ENCODE data around the gene SV2C. TPM values are rescaled to one million over a fixed set of nuclear protein-coding genes. Genes with fewer than 3 reads are reported as not detected.
A peak's percentile ranks its signal among the peaks of the same experiment; 100 is the strongest.
"Not testable (repeated sequence)": the region's sequence is repeated elsewhere in the genome, so short reads cannot be mapped to it uniquely, and the experiment has no call there.

SV2C gene
- total RNA-seq, 1 donor from 2014 or later = 0.18 TPM

DNA sequence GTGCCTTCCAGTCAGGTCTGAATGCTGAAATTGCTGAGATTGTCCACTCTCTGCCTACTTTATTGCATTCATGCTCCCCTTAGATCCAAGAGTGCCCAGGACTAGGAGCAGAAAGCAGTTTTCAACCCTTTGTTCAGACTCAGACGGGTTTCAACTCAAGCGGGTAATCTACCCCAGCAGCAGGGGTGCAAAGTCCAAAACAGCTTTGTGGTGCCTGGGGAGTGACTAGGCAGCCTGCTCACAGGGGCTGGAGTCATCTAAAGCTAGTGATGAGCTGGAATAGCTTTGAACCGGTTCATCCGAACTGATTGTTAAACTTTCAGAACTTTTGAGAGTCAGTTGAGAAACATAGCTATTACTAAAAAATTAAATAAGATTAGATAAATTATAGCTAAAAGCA lies 248.9 kb downstream of the SV2C start:
- no peak for DNase-seq (ENCODE audit: low spot score in 2 of 2, unreplicated experiment in 2 of 2)
- peaks cover 2% of the 10 kb centered on the region for H3K36me3 Mint-ChIP-seq
- H3K4me1 Mint-ChIP-seq = peaks cover 45% of the 10 kb centered on the region
- no peaks in the 10 kb centered on the region for H3K27me3 Mint-ChIP-seq (ENCODE audit: low read depth)
- H3K9me3 Mint-ChIP-seq = no peaks in the 10 kb centered on the region
- TF ChIP-seq, protein P1, sequence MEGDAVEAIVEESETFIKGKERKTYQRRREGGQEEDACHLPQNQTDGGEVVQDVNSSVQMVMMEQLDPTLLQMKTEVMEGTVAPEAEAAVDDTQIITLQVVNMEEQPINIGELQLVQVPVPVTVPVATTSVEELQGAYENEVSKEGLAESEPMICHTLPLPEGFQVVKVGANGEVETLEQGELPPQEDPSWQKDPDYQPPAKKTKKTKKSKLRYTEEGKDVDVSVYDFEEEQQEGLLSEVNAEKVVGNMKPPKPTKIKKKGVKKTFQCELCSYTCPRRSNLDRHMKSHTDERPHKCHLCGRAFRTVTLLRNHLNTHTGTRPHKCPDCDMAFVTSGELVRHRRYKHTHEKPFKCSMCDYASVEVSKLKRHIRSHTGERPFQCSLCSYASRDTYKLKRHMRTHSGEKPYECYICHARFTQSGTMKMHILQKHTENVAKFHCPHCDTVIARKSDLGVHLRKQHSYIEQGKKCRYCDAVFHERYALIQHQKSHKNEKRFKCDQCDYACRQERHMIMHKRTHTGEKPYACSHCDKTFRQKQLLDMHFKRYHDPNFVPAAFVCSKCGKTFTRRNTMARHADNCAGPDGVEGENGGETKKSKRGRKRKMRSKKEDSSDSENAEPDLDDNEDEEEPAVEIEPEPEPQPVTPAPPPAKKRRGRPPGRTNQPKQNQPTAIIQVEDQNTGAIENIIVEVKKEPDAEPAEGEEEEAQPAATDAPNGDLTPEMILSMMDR (IDR thresholded peaks at IDR 0.05; ENCODE audit: unreplicated experiment) = no peak
- H3K27ac Mint-ChIP-seq = no peak overlapping the region
- no peak overlapping the region for H3K4me3 Mint-ChIP-seq

DNA sequence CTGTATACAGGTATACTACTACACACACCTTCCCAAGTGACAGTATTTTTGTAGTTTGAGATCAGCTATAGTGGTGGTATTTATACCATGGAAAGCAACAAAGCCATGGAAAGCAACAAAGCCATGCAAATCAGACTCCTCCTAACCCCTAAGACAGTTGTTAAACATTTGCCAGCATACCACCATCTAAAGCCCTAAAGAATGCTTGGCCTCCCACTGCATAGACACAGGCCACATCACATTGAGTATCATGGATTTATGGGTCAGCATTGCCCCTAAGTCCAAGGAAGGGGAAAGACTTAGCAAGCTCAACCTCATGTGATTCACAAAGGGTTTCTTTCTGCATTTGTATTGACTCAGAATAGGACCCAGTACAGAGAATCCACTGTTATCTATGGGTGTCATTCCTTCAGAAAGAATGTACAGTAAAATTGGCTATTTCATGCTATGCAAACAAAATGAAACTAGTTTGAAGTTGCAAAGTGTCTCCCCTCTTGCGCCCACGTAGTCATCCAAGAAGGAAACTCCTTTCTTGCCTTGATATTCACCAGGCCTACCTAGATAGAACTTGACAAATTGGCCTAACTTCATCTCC lies 249.5 kb downstream of the SV2C start:
- no peaks in the 10 kb centered on the region for H3K27me3 Mint-ChIP-seq (ENCODE audit: low read depth)
- DNase-seq (ENCODE audit: low spot score in 2 of 2, unreplicated experiment in 2 of 2) = no peak
- H3K36me3 Mint-ChIP-seq = peaks cover 2% of the 10 kb centered on the region
- H3K27ac Mint-ChIP-seq = peak overlapping the region; percentile 39
- H3K4me3 Mint-ChIP-seq = no peak overlapping the region
- peaks cover 45% of the 10 kb centered on the region for H3K4me1 Mint-ChIP-seq
- TF ChIP-seq, protein P1 (IDR thresholded peaks at IDR 0.05; ENCODE audit: unreplicated experiment) = no peak
- H3K9me3 Mint-ChIP-seq = no peaks in the 10 kb centered on the region

DNA sequence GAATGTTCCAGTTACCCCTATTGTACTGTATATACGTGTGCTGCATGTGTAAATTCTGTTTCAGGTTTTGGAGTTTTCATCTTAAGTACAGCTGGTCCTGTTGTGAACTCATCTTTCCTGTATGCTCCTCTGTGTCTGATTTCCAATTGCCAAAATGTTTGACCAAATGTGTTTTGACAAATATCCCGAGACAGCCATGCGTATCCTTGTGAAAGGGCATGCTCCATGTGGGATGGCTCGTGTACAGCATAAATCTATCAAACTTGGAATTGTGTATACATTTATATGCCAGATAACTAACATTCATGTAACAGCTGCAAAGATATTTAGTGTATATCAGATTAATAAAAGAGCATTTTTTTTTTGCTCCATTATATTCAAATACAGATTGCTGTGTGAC lies 250.4 kb downstream of the SV2C start:
- no peaks in the 10 kb centered on the region for H3K27me3 Mint-ChIP-seq (ENCODE audit: low read depth)
- no peak for DNase-seq (ENCODE audit: low spot score in 2 of 2, unreplicated experiment in 2 of 2)
- H3K4me1 Mint-ChIP-seq = peaks cover 44% of the 10 kb centered on the region
- TF ChIP-seq, protein P1 (IDR thresholded peaks at IDR 0.05; ENCODE audit: unreplicated experiment) = no peak
- peaks cover 2% of the 10 kb centered on the region for H3K36me3 Mint-ChIP-seq
- no peak overlapping the region for H3K4me3 Mint-ChIP-seq
- peak overlapping the region; percentile 22 for H3K27ac Mint-ChIP-seq
- H3K9me3 Mint-ChIP-seq = no peaks in the 10 kb centered on the region

DNA sequence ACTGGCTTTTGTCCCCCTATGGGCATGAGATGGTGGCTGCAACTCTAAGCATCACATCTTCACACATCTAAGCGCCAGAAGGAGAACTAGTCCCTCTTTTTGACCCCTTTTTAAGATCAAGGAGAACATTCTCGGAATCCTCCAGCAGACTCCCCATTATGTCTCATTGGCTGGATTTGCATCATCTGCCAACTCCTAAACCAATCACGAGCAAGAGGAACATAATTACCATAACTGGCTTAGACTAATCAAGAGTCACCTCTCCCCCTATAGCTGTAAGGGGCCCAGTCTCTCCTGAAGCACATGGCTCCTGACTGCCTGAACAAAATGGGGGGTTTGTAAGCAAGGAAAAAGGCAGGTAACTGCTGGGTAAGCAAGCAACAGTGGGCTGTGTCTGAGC lies 251.4 kb downstream of the SV2C start:
- no peaks in the 10 kb centered on the region for H3K9me3 Mint-ChIP-seq
- TF ChIP-seq, protein P1 (IDR thresholded peaks at IDR 0.05; ENCODE audit: unreplicated experiment) = no peak
- no peak for DNase-seq (ENCODE audit: low spot score in 2 of 2, unreplicated experiment in 2 of 2)
- H3K36me3 Mint-ChIP-seq = peaks cover 2% of the 10 kb centered on the region
- no peak overlapping the region for H3K27ac Mint-ChIP-seq
- no peak overlapping the region for H3K4me3 Mint-ChIP-seq
- H3K4me1 Mint-ChIP-seq = peaks cover 40% of the 10 kb centered on the region
- H3K27me3 Mint-ChIP-seq (ENCODE audit: low read depth) = no peaks in the 10 kb centered on the region

DNA sequence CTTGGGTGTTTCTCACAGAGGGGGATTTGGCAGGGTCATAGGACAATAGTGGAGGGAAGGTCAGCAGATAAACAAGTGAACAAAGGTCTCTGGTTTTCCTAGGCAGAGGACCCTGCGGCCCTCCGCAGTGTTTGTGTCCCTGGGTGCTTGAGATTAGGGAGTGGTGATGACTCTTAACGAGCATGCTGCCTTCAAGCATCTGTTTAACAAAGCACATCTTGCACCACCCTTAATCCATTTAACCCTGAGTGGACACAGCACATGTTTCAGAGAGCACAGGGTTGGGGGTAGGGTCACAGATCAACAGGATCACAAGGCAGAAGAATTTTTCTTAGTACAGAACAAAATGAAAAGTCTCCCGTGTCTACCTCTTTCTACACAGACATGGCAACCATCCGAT lies 252.3 kb downstream of the SV2C start:
- not testable (repeated sequence) for H3K27me3 Mint-ChIP-seq (ENCODE audit: low read depth); H3K27ac Mint-ChIP-seq; H3K9me3 Mint-ChIP-seq; DNase-seq (ENCODE audit: low spot score in 2 of 2, unreplicated experiment in 2 of 2); H3K4me3 Mint-ChIP-seq; H3K36me3 Mint-ChIP-seq
- peaks cover 40% of the 10 kb centered on the region for H3K4me1 Mint-ChIP-seq

DNA sequence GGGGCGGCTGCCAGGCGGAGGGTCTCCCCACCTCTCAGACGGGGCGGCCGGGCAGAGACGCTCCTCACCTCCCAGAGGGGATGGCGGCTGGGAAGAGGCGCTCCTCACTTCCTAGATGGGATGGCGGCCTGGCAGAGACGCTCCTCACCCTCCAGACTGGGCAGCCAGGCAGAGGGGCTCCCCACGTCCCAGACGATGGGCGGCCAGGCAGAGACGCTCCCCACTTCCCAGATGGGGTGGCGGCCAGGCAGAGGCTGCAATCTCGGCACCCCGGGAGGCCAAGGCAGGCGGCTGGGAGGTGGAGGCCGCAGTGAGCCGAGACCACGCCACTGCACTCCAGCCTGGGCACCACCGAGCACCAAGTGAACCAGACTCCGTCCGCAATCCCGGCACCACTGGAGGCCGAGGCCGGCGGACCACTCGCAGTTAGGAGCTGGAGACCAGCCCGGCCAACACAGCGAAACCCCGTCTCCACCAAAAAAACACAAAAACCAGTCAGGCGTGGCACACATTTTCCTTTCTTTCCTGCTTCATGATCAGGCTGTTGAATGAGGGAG lies 253.1 kb downstream of the SV2C start:
- H3K27me3 Mint-ChIP-seq (ENCODE audit: low read depth); H3K4me3 Mint-ChIP-seq; H3K27ac Mint-ChIP-seq; H3K36me3 Mint-ChIP-seq; DNase-seq (ENCODE audit: low spot score in 2 of 2, unreplicated experiment in 2 of 2); H3K9me3 Mint-ChIP-seq: not testable (repeated sequence)
- H3K4me1 Mint-ChIP-seq = peaks cover 36% of the 10 kb centered on the region
